Left ventricle myocardium superior (tissue), 1 donor: ENCODE data around the gene CDHR4. TPM values are rescaled to one million over a fixed set of nuclear protein-coding genes. Genes with fewer than 3 reads are reported as not detected.

Experiments used
- ATAC-seq: fragments of 200-7000 bp; cut with Tn5 transposase; one replicate; pipeline ENCODE4 v1.9.1; 2020; ENCODE audit warnings: mild to moderate bottlenecking, moderate library complexity
- DNase-seq: peaks from one replicate; pipeline ENCODE4 v3.0.0-alpha.2; 2020
- intact Hi-C: fragments of 100-400 bp; cut with micrococcal nuclease; formaldehyde crosslinking; loops from one replicate; pipeline ENCODE4 v1.11.0; 2022
- total RNA-seq: library from RNA; stranded (reverse); fragmentation: NEBNext Ultra II Directional; extraction: Animal tissue kit (Norgen Biotek cat#: 25700); gene quantifications from one replicate; pipeline ENCODE4 v1.2.1, GENCODE V29; 2021
- donor health status: DM: no; HTN: yes; CAD: no; lungs with severe emphysema.

Gene CDHR4
- total RNA-seq, 1 donor from 2014 or later: not detected

- peak; percentile 61 for DNase-seq
- intact Hi-C loops: loop anchor here (5.0 kb wide), 1 partner anchor 38 kb away; no protein-coding TSS in a partner anchor
- no peak for ATAC-seq
Measured at GRCh38 chr3:49804141-49805041, 4.7 kb upstream of the CDHR4 start.

- ATAC-seq (peak; percentile 1), DNase-seq (peak; percentile 45)
- intact Hi-C loops: loop anchor here (5.0 kb wide), 1 partner anchor 39 kb away; no protein-coding TSS in a partner anchor
Measured at GRCh38 chr3:49803465-49804140, 3.9 kb upstream of the CDHR4 start.

- DNase-seq: peak; percentile 94
- peak; percentile 82 for ATAC-seq
- intact Hi-C loops: loop anchor here (5.0 kb wide), 1 partner anchor 39 kb away; no protein-coding TSS in a partner anchor
Measured at GRCh38 chr3:49802719-49803464, 3.2 kb upstream of the CDHR4 start, which contains the start of gene INKA1. Gene INKA1, plus strand, starts transcription at chr3:49803261. Its CDS starts 132 bp downstream, at chr3:49803393.

GRCh38 chr3:49801160-49801559 is 1.5 kb upstream of the CDHR4 start:
- intact Hi-C loops: loop anchor here (5.0 kb wide), 1 partner anchor 41 kb away; no protein-coding TSS in a partner anchor
- ATAC-seq: no peak
- no peak for DNase-seq

- DNase-seq: no peak
- ATAC-seq: no peak
- intact Hi-C loops: no loop called here
Measured at GRCh38 chr3:49799105-49799504, 568 bp downstream of the CDHR4 start.

GRCh38 chr3:49794926-49795905 is 4.5 kb downstream of the CDHR4 start:
- DNase-seq (no peak), ATAC-seq (no peak)
- intact Hi-C loops: no loop called here

- ATAC-seq (no peak), DNase-seq (no peak)
- intact Hi-C loops: no loop called here
Measured at GRCh38 chr3:49794431-49794830, 5.2 kb downstream of the CDHR4 start.

GRCh38 chr3:49793486-49794085 is 6.1 kb downstream of the CDHR4 start:
- DNase-seq (no peak), ATAC-seq (no peak)
- intact Hi-C loops: no loop called here

GRCh38 chr3:49792371-49793150 is 7.1 kb downstream of the CDHR4 start:
- intact Hi-C loops: no loop called here
- no peak for DNase-seq

GRCh38 chr3:49791571-49791970 is 8.1 kb downstream of the CDHR4 start:
- intact Hi-C loops: no loop called here
- ATAC-seq (no peak), DNase-seq (no peak)

More at GRCh38 chr3:49792371-49793150, 7.1 kb downstream of the CDHR4 start:
- no peak for ATAC-seq

- no peak for ATAC-seq
- no peak for DNase-seq
- intact Hi-C loops: no loop called here
Measured at GRCh38 chr3:49790626-49791411, 8.9 kb downstream of the CDHR4 start.

GRCh38 chr3:49788056-49788455 is 11.6 kb downstream of the CDHR4 start:
- DNase-seq (no peak), ATAC-seq (no peak)
- intact Hi-C loops: no loop called here

GRCh38 chr3:49787536-49787935 is 12.1 kb downstream of the CDHR4 start:
- ATAC-seq: no peak
- intact Hi-C loops: no loop called here

GRCh38 chr3:49787182-49787464 is 12.6 kb downstream of the CDHR4 start:
- intact Hi-C loops: no loop called here
- no peak for DNase-seq
- no peak for ATAC-seq

More at GRCh38 chr3:49787536-49787935, 12.1 kb downstream of the CDHR4 start:
- no peak for DNase-seq

GRCh38 chr3:49786357-49787181 is 13.1 kb downstream of the CDHR4 start, which contains the start of gene IP6K1:
Gene IP6K1, minus strand, starts transcription at chr3:49786542. Its CDS starts 38,502 bp downstream, at chr3:49748040.
- intact Hi-C loops: no loop called here

More at GRCh38 chr3:49786357-49787181, 13.1 kb downstream of the CDHR4 start, which contains the start of gene IP6K1:
- DNase-seq (peak; percentile 100), ATAC-seq (peak; percentile 100)
